HuH-7.5 (cell line): Measurements from ENCODE around the gene CADM4.
"Not testable (repeated sequence)": the region's sequence is repeated elsewhere in the genome, so short reads cannot be mapped to it uniquely, and the experiment has no call there.

Source experiments
- DNase-seq: peaks from one replicate; pipeline ENCODE4 v3.0.0; 2011; ENCODE audit warnings: low spot score

The CADM4 gene

GRCh38 chr19:43662487-43662886 is 22.8 kb upstream of the CADM4 start:
- DNase-seq: no peak

- DNase-seq: no peak
Observed at GRCh38 chr19:43660971-43661360, 21.3 kb upstream of the CADM4 start.

- DNase-seq: no peak
Observed at GRCh38 chr19:43660301-43660970, 20.8 kb upstream of the CADM4 start.

- no peak for DNase-seq
Observed at GRCh38 chr19:43658494-43658893, 18.8 kb upstream of the CADM4 start.

GRCh38 chr19:43658001-43658400 is 18.4 kb upstream of the CADM4 start:
- no peak for DNase-seq

GRCh38 chr19:43656436-43656835 is 16.8 kb upstream of the CADM4 start:
- no peak for DNase-seq

GRCh38 chr19:43652546-43652874 is 12.9 kb upstream of the CADM4 start:
- DNase-seq: no peak

GRCh38 chr19:43651758-43652545 is 12.3 kb upstream of the CADM4 start:
- DNase-seq: peak; percentile 77

- not testable (repeated sequence) for DNase-seq
Observed at GRCh38 chr19:43650276-43650675, 10.6 kb upstream of the CADM4 start.

GRCh38 chr19:43649514-43649913 is 9.9 kb upstream of the CADM4 start:
- DNase-seq: no peak

GRCh38 chr19:43648633-43649032 is 9.0 kb upstream of the CADM4 start:
- no peak for DNase-seq

GRCh38 chr19:43644181-43644580 is 4.5 kb upstream of the CADM4 start:
- no peak for DNase-seq

- DNase-seq: no peak
Observed at GRCh38 chr19:43643326-43643725, 3.7 kb upstream of the CADM4 start.

- no peak for DNase-seq
Observed at GRCh38 chr19:43642531-43642930, 2.9 kb upstream of the CADM4 start.

GRCh38 chr19:43641333-43641732 is 1.7 kb upstream of the CADM4 start:
- DNase-seq: no peak

- DNase-seq: no peak
Observed at GRCh38 chr19:43640424-43640757, 741 bp upstream of the CADM4 start.

- DNase-seq: no peak
Observed at GRCh38 chr19:43638995-43639518, 593 bp downstream of the CADM4 start.

- DNase-seq: no peak
Observed at GRCh38 chr19:43638214-43638994, 1.2 kb downstream of the CADM4 start.

- no peak for DNase-seq
Observed at GRCh38 chr19:43636121-43636683, 3.4 kb downstream of the CADM4 start.

GRCh38 chr19:43635561-43635940 is 4.1 kb downstream of the CADM4 start:
- DNase-seq: not testable (repeated sequence)

- no peak for DNase-seq
Observed at GRCh38 chr19:43634872-43635560, 4.6 kb downstream of the CADM4 start.

GRCh38 chr19:43634506-43634871 is 5.2 kb downstream of the CADM4 start:
- no peak for DNase-seq
